Measurements from ENCODE around the gene NDRG4. TPM values are rescaled to one million over a fixed set of nuclear protein-coding genes. Genes with fewer than 3 reads are reported as not detected.

The NDRG4 gene
- total and polyA plus RNA-seq, 8 donors = 1.9 to 48.7 (median 12.0) TPM

- intact Hi-C loops (cut with DNase I; ENCODE audit: low total_unique reads) = no loop called here
- no peak for DNase-seq
- H3K36me3 ChIP-seq = no peaks in the 10 kb centered on the region
- peaks cover 22 to 25% (median 23%) of the 10 kb centered on the region in 4 donors for H3K4me1 ChIP-seq
- H3K9me3 ChIP-seq = no peaks in the 10 kb centered on the region
- H3K27me3 ChIP-seq = peaks cover 13 to 93% (median 69%) of the 10 kb centered on the region in 3 donors
- TF ChIP-seq POLR2AphosphoS5 (IDR thresholded peaks at IDR 0.05) (no peak), POLR2A (IDR thresholded peaks at IDR 0.05) (no peak), EP300 (IDR thresholded peaks at IDR 0.05) (no peak), CTCF (IDR thresholded peaks at IDR 0.05) (no peak)
- no peak overlapping the region for H3K27ac ChIP-seq
- WGBS, 5 donors = 75 to 84% (median 77%) methylated on average over 9 to 13 of the region's 13 CpGs
- H3K4me3 ChIP-seq = no peak overlapping the region
Observed at GRCh38 chr16:58465817-58466216, 34.1 kb upstream of the NDRG4 start.

- whole genome bisulfite sequencing, 5 donors = 69 to 82% (median 79%) methylated on average over 3 of the region's 3 CpGs
- H3K36me3 ChIP-seq = no peaks in the 10 kb centered on the region
- DNase-seq = no peak
- intact Hi-C loops (cut with DNase I; ENCODE audit: low total_unique reads) = no loop called here
- no peak overlapping the region for H3K27ac ChIP-seq
- H3K27me3 ChIP-seq = peaks cover 13 to 88% (median 69%) of the 10 kb centered on the region in 3 donors
- TF ChIP-seq POLR2A (IDR thresholded peaks at IDR 0.05) (no peak), CTCF (IDR thresholded peaks at IDR 0.05) (no peak), POLR2AphosphoS5 (IDR thresholded peaks at IDR 0.05) (no peak), EP300 (IDR thresholded peaks at IDR 0.05) (no peak)
- no peak overlapping the region for H3K4me3 ChIP-seq
- peaks cover 22 to 25% (median 23%) of the 10 kb centered on the region in 4 donors for H3K4me1 ChIP-seq
- H3K9me3 ChIP-seq = no peaks in the 10 kb centered on the region
Observed at GRCh38 chr16:58466396-58466795, 33.5 kb upstream of the NDRG4 start.

- intact Hi-C loops (cut with DNase I; ENCODE audit: low total_unique reads) = no loop called here
Observed at GRCh38 chr16:58467905-58468304, 32.0 kb upstream of the NDRG4 start.

GRCh38 chr16:58471209-58471975, 28.6 kb upstream of the NDRG4 start:
- no peak overlapping the region for H3K27ac ChIP-seq

More at GRCh38 chr16:58467905-58468304, 32.0 kb upstream of the NDRG4 start:
- H3K4me1 ChIP-seq = peaks cover 21 to 24% (median 21%) of the 10 kb centered on the region in 4 donors
- H3K36me3 ChIP-seq = no peaks in the 10 kb centered on the region
- H3K27me3 ChIP-seq = peaks cover 11 to 86% (median 63%) of the 10 kb centered on the region in 3 donors
- TF ChIP-seq EP300 (IDR thresholded peaks at IDR 0.05) = no peak
- no peak for TF ChIP-seq POLR2AphosphoS5 (IDR thresholded peaks at IDR 0.05)
- no peak for TF ChIP-seq POLR2A (IDR thresholded peaks at IDR 0.05)
- TF ChIP-seq CTCF (IDR thresholded peaks at IDR 0.05) = no peak
- 88 to 92% (median 90%) methylated on average over 4 to 5 of the region's 5 CpGs for WGBS, 5 donors
- no peak overlapping the region for H3K4me3 ChIP-seq
- DNase-seq = no peak
- no peaks in the 10 kb centered on the region for H3K9me3 ChIP-seq
- no peak overlapping the region for H3K27ac ChIP-seq

More at GRCh38 chr16:58471209-58471975, 28.6 kb upstream of the NDRG4 start:
- intact Hi-C loops (cut with DNase I; ENCODE audit: low total_unique reads) = no loop called here
- no peak for DNase-seq
- no peak for TF ChIP-seq POLR2AphosphoS5 (IDR thresholded peaks at IDR 0.05)
- TF ChIP-seq POLR2A (IDR thresholded peaks at IDR 0.05) = no peak
- no peak for TF ChIP-seq EP300 (IDR thresholded peaks at IDR 0.05)
- TF ChIP-seq CTCF (IDR thresholded peaks at IDR 0.05) = no peak
- Histone ChIP-seq H3K27me3 (peaks cover 4 to 61% (median 28%) of the 10 kb centered on the region in 3 donors), H3K36me3 (no peaks in the 10 kb centered on the region), H3K4me1 (no peaks in the 10 kb centered on the region), H3K4me3 (no peak overlapping the region), H3K9me3 (no peaks in the 10 kb centered on the region)
- 48 to 74% (median 69%) methylated on average over 10 of the region's 10 CpGs for WGBS, 5 donors

Data from stomach (tissue), 9 donors.